ENCODE data around the gene PRKCA.
"Not testable (repeated sequence)": the region's sequence is repeated elsewhere in the genome, so short reads cannot be mapped to it uniquely, and the experiment has no call there.

Gene PRKCA

DNA sequence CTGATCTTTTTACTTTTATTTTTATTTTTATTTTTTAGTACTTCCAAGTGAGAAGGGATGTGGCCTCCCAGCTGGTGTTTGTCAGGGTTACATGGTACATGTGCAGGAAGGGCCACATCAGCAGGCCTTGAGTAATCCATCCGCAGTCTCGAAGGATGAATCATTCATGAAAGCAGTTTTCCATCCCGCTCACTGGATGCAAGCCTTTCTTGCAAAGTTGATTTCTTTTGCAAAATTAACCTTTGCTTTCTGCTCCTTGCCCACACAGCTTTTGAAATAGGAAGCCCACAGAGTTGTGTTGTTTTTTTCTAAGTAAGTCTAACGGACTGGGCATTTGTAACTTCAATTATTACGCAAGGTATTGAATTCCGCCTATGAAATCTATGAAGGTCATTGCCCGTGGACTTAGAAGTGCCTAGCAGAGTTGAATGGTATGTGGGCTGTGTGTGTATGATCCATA, 157.4 kb downstream of the PRKCA start:
- DNase-seq (ENCODE audit: low read depth in 1 of 2, low spot score in 1 of 2): no peak

DNA sequence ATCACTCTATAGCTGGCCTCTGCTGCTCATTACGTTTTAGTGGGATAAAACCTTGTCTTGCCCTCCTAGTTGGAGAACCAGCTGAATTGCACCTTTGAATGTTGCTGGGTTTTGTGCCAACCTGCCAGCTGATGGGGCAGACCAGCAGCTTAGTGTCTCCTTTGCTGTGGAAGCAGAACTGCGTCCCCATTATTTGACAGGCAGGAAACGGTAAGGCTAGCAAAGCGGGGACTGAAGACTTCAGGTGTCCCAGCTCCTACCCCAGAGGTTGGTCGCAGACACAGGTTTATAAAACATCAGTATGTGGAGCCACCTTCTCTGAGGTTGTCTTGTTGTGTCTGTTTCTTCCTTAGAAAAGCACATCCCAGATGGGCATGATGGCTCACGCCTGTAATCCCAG, 158.1 kb downstream of the PRKCA start:
- DNase-seq (ENCODE audit: low read depth in 1 of 2, low spot score in 1 of 2): no peak

DNA sequence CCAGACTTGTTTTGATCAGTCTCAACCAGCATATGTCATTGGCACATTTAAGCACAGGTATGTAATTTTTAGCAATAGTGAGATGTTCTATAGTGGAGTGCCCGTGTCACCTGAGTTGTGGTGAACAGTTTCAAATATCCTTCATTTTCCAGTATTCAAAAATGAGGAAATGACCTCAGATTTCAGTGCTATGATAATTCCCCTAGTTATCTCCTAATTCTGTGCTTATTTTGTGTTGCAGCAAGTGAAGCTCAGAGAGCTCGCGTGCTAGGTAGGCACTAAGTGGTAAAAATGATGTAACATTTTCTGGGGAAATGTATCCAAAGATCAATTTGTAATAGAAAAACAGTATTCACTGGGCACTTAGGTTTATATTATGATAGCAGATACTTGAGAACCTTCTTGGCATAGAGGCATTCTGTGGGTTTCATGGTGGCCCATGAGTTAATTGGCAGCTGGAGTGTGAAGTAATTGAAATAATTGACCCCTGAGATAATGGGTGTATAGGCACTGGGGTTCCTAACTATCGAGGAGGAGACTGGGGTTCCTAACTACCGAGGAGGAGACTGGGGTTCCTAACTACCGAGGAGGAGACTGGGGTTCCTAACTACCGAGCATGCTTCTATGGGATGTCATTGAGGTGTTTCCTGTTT, 159.1 kb downstream of the PRKCA start:
- no peak for DNase-seq (ENCODE audit: low read depth in 1 of 2, low spot score in 1 of 2)

DNA sequence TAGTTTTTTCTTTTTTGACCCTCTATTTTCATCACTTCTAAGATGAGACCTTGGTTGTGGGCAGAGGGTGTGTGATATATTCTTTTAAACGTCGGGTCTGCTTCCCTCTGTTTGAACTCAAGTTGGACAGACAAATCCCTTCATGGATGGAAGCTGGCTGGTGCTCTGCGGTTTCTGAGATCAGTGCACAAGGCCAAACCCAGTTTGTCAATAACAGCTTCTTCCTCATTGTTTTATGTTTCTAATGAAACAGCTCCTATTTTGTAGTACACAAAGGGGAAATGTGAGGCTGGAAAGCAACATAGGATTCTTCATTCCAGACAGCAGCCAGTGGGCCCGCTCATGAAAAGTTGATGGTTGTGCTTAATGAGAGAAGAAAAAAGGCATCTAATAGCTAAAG, 159.6 kb downstream of the PRKCA start:
- DNase-seq (ENCODE audit: low read depth in 1 of 2, low spot score in 1 of 2): no peak

DNA sequence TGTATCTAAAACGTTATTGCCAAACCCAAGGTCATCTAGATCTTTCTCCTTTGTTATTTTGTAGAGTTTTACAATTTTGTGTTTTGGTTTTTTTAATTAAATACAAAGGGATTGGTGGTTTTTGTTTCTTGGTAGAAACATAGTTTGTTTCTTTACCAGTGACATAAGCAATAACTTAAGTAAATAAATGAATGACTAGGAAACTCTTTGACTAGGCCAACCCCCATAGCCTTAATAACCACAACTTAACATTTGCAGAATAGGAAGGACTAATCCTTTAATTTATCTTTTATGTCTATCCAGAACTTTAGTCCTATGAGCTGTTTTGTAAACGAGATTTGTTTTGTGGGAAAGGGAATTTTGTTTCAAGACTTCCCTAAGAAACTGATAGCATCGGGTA, 162.5 kb downstream of the PRKCA start:
- no peak for DNase-seq (ENCODE audit: low read depth in 1 of 2, low spot score in 1 of 2)

DNA sequence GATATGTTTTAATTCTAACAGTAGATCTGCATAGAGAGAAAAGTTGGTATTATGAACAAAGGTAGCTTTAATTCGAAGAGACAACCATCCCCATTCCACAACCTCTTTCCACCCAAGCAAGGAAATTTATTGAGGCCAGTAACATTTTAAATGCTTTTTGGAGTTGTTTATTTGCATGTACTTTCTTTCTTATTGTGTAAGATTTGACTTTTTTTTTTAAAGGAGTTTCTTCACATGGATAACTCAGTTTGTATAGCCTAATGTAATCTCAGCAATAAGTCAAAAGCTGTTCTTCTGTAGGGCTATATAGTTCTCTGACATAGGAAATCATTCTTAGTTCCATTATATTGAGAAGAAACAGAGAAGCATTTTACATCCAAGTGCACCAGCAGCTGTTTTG, 163.3 kb downstream of the PRKCA start:
- DNase-seq (ENCODE audit: low read depth in 1 of 2, low spot score in 1 of 2): no peak

DNA sequence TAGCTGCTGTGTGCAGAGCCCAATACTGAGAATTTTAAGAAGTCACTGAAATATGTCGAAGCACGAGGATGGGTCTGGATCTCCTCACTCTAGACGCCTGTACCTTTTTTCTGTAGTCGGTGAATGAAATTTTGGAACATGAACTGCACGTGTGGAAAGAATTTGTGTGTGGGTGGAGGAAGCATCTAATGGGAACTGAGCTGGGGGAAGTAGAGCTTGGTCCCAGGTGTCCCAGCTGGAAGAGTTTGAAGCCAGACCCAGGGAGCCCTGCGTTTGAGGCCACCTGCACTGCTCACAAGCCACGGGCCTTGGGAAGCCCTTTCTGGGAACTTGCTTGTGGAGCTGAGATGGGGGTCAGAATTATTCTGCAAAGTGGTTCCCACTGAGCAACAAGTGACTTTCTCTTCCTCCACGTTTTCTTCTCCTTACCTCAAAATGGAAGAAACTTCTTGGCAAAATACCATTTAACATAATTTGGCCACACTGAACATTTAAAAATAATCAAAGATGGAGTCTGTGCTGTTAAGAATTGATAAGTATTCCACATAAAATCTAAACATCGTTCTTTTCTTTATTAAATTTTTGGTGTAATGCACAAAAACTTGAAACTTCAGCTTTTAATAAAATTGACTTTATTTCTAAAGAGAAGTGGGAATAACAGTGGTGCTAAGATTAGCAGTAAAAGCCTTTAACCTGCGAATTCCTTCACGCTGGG, 163.8 kb downstream of the PRKCA start:
- DNase-seq (ENCODE audit: low read depth in 1 of 2, low spot score in 1 of 2): no peak

DNA sequence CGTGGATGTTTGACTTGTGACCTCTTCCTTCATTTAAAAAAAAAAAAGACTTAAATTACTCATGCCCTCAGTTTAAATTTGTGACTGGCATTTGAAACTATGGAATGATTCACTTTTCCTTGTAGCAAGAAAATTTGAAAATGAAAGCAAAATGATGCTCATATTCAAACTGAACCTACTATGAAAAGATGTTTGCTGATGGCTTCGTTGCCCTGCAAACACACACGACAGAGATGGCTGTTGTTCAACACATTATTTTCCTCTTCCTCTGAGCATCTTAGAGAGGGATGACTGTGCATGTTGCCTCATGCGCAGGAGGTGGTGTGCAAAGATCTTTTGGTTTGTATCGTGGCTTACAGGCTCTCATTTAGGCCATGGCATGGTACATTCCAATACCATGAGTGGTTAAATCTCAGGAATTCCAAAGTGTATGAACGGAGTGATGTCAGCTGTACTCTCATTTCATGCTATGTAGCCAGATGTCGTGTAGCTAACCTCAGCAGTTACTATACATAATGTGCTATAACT, 164.5 kb downstream of the PRKCA start:
- DNase-seq (ENCODE audit: low read depth in 1 of 2, low spot score in 1 of 2): peak in 1 of 2 donors; percentile 12

DNA sequence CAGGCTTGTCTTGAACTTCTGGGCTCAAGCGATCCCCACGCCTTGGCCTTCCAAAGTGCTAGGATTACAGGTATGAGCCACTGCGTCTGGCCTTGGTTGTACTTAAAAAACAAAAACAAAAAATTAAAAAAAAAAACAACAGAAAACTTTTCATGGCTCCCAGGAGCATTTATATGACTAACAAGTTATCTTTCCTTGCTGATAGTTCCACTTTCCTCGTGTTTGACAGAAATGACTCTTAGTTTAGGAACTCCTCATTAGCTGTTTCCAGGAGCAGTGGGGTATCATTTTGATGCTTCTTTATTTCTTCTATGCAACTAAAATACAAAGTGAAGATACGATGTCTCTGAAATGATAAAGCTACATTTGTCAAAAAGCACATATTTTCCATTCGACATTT, 165.4 kb downstream of the PRKCA start:
- DNase-seq (ENCODE audit: low read depth in 1 of 2, low spot score in 1 of 2): no peak

DNA sequence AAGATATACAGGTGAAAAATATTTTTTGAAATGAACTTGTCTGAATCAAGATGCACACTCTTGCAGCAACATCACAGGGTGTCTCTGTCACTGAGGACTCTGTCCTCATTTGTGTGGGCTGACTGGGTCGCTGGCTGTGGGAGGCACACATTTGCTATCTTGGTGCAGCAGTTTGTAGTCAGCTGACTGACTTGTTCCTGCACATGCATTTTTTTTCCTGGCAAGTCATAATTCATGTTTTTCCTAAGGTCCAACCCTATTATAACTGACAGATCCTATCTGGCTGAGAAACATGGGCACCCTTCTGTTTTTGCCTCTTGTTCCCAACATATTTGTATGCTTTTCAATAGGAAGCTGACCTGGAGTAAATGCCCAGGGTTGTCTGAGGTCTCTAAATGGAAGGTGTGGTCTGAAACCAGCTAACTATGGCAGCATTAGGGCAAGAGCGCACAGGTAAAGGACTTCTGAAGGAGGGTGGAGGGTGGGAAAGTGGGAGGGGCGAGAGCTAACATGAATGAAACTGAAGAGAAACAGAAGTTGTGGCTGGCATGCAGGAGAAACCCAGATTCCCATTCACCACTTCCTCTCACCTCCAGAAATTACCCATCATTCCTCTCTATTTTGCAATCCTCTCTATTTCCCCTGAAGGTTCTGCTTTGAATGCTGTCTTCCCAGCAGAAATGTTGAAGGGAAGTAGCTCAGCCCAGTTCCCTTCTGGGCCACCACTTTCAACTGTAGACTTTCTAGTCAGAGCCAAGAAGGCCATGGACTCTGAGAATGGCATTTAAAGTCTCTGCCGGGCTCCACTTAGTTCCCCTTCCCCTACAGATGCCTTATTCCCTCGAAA, 166.1 kb downstream of the PRKCA start:
- DNase-seq (ENCODE audit: low read depth in 1 of 2, low spot score in 1 of 2): no peak

DNA sequence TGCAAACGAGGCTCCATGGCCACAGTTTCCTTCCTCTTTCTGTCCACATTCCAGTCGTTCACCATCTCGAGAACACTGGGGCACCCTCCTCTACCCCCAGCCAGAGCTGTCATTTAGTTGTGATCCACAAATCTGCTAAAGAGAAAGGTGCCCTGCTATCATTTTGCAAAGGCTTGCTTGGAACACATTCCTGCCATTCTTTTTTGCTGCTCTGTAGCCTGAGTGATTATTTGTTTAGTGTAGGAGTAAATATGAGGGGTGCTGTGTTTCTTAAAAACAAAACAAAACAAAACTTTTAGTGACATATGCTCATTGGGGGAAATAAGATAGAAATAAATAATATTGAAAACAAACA, 166.7 kb downstream of the PRKCA start:
- no peak for DNase-seq (ENCODE audit: low read depth in 1 of 2, low spot score in 1 of 2)

DNA sequence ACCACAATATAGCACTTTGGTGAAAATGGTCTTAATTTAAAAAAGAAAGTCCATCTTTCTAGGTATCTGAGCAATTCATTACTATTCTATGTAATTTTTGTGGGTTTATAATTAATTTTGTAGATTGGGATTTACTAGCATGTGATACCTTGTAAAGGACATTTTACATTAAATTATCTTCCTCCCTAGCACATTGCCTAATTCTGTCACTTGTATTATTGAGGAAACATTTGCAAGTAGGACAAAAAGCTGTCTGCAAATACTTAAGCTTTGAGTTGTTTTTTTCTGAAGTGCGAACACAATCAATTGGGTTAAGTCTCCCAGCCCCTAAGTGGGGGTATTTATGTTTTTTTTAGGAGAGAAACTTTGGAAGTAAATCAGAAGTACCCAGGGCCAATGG, 167.0 kb downstream of the PRKCA start:
- DNase-seq (ENCODE audit: low read depth in 1 of 2, low spot score in 1 of 2): no peak

DNA sequence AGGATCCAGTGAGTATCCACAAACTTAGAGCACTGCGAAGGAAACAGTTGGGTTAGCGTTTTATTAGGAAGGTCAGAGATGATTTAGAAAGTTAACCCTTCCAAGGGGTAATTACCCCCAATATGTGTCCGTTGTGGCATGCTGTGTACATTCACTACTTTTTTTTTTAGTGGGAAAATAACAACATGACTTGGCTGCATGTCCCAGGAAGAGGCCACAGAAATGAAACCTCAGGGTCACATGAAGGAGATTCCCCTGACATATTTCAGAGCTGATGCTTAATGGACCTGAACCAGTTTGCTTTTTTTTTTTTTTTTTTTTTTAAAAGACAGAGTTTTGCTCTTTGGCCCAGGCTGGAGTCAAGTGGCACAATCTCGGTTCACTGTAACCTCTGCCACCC, 167.5 kb downstream of the PRKCA start:
- DNase-seq (ENCODE audit: low read depth in 1 of 2, low spot score in 1 of 2): no peak

DNA sequence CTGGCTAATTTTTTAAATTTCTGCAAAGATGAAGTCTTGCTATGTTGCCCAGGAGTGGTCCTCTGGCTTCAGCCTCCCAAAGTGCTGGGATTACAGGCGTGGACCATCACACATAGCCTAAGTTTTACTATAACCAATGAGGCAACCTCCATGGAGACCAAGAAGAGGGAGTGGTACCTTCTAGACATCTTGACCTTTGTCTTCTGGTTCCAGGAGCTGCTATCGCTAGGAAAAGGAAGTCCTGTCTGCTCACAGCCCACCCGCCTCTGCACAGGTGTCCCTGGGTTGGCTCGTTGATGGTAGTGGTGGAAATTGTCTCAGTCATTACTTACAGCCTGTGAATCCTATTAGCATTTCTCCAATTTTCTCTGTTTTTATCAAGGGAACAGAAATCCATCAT, 169.7 kb downstream of the PRKCA start:
- no peak for DNase-seq (ENCODE audit: low read depth in 1 of 2, low spot score in 1 of 2)

DNA sequence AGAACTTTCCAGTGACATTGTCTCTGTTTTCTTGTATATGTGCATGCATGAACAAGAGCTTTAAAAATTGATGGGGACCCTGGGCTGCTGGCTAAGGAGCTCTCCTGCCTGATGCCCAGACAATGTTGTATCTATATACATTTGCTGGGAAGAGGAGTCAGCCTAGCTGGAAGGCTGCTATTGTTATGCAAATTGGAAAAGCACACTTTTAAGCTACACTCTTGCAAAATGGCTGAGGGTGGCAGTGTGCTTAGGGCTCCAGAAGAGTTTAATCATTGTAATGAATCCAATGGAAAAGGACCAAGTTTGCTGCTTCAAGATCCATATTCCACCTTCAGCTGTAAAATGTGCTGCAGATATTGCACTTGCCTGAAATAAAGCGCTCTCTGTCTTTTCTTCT, 171.8 kb downstream of the PRKCA start:
- DNase-seq (ENCODE audit: low read depth in 1 of 2, low spot score in 1 of 2): no peak

DNA sequence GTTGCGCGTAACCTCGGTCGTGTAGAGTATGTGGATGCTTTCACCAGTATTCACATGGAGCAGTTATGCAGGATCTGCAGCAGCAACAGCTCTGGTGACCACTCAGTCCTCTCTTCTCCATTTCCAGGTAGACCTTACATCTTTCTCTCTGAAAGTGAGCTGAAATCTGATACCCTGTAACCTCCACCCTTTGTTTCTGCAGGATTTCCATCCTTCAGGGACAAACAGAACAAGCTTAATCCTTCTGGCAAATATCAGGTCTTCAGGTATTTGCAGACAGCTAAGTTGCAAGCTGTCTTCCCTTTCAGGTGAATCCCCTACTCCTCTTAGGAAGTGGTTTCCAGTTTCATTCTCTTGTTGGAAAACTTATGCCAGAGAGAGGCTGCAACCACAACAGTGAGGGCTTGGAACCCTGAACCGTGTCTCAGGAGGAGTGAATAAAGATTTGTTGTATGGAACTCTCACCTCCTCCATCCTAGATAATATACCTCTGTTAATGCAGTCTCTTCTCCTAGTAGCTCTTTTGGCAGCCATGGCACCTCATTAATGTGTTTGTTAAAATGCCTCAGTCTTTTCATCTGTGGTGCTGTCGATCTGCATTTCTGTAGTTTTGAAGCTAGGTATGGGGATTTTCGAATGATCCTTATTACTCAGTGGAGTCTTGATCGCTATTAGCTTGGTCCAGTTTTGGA, 172.5 kb downstream of the PRKCA start:
- no peak for DNase-seq (ENCODE audit: low read depth in 1 of 2, low spot score in 1 of 2)

DNA sequence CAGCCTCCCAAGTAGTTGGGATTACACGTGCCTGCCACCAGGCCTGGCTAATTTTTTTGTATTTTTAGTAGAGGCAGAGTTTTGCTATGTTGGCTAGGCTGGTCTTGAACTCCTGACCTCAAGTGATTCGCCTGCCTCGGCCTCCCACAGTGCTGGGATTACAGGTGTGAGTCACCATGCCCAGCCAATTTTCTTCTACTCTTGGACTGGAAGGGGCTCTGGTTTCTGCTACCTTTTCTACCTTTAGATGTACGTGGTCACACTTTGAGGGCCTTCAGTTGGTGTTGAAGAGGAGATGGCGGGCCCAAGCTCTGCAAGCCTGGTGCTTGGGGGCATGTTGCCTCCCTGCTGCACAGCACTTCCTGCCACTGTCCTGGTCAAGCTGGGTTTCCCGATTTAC, 173.6 kb downstream of the PRKCA start:
- DNase-seq (ENCODE audit: low read depth in 1 of 2, low spot score in 1 of 2): no peak

DNA sequence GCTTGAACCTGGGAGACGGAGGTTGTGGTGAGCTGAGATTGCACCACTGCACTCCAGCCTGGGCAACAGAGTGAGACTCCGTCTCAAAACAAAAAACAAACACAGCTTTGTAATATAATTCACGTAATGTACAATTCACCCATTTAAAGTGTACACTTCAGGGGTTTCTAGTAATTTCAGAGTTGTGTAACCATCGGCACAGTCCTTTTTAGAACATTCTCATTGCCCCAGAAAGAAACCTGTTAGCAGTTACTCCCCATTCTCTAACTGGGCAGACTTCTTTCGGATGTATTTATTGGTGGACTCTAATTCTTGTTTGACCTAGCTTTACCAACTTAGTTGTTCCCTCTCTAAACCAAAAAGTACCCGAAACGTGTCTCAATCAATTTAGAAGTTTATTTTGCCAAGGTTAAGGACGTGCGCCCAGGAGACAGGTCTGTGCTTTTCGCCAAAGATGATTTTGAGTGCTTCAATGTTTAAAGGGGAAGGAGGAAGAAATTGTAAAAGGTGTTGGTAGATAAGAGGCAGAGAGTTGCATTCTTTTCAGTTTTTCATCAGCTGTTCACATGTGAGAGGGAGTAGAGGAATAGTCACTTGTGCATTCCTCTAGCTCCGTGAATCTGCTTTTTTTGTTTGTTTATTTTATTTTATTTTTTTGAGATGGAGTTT, 175.3 kb downstream of the PRKCA start:
- no peak for DNase-seq (ENCODE audit: low read depth in 1 of 2, low spot score in 1 of 2)

DNA sequence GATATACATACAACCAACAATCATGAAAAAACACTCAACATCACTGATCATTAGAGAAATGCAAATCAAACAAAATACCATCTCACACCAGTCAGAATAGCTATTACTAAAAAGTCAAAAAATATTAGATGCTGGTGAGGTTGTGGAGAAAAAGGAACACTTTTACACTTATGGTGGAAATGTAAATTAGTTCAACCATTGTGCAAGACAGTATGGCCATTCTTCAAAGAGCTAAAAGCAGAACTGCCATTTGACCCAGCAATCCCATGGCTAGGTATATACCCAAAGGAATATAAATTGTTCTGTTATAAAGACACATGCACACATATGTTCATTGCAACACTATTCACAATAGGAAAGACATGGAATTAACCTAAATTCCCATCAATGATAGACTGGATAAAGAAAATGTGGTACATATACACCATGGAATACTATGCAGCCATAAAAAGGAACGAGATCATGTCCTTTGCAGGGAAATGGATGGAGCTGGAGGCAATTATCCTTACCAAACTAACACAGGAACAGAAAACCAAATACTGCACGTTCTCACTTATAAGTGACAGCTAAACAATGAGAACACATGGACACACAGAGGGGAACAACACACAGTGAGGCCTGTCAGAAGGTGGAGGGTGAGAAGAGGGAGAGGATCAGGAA, 176.9 kb downstream of the PRKCA start:
- DNase-seq (ENCODE audit: low read depth in 1 of 2, low spot score in 1 of 2): not testable (repeated sequence)

DNA sequence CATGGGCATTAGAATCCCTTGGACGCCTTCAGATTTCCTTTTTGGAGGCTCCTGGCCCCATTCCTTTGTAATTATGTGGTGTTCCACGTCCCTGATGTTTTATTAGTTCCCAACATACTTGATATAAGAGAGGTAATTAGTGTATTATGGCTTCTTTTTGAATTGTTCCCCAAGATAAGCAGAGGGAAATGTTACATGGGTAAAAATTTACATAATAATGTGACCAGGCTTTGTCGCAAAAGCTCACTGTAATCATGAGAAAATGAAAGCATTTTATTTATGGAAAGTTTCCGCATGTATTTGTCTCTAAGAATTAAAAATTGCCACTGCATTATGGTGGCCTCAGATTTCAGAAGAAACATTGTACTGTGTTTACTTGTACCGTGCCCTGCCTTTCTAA, 177.8 kb downstream of the PRKCA start:
- no peak for DNase-seq (ENCODE audit: low read depth in 1 of 2, low spot score in 1 of 2)

Measured in stimulated activated CD4-positive, alpha-beta T cell treated with anti-CD3 and anti-CD28 coated beads, Interleukin-15, amount 100 ng/mL, for 1 hour (primary cell).